GF-D8 (cell line): Measurements from ENCODE around the gene PPARD.
A peak's percentile ranks its signal among the peaks of the same experiment; 100 is the strongest.

ENCODE experiments used
- DNase-seq: peaks from one replicate; lab custom pipeline; 2025; lab: John Stamatoyannopoulos, UW

The PPARD gene

GRCh38 chr6:35441642-35442041 is 99.3 kb downstream of the PPARD start:
- no peak for DNase-seq

GRCh38 chr6:35442693-35443092 is 100.3 kb downstream of the PPARD start:
- DNase-seq, result no peak

GRCh38 chr6:35443341-35444030 is 101.1 kb downstream of the PPARD start:
- DNase-seq, result no peak

- DNase-seq, result no peak
Observed at GRCh38 chr6:35445691-35446090, 103.3 kb downstream of the PPARD start.

- no peak for DNase-seq
Observed at GRCh38 chr6:35448191-35448590, 105.8 kb downstream of the PPARD start.

GRCh38 chr6:35449287-35449881 is 107.0 kb downstream of the PPARD start:
- peak; percentile 61 for DNase-seq

- DNase-seq, result no peak
Observed at GRCh38 chr6:35451354-35452182, 109.2 kb downstream of the PPARD start.

GRCh38 chr6:35452183-35453090 is 110.1 kb downstream of the PPARD start, which contains the start of gene FANCE:
TSS of gene FANCE (plus strand) at chr6:35452338. CDS start at chr6:35452546, 208 bp downstream.
- DNase-seq, result peak; percentile 42

- DNase-seq, result no peak
Observed at GRCh38 chr6:35453236-35453635, 110.9 kb downstream of the PPARD start.

- DNase-seq, result no peak
Observed at GRCh38 chr6:35454391-35455110, 112.2 kb downstream of the PPARD start.

- no peak for DNase-seq
Observed at GRCh38 chr6:35457907-35458306, 115.5 kb downstream of the PPARD start.

- DNase-seq, result no peak
Observed at GRCh38 chr6:35461270-35461669, 118.9 kb downstream of the PPARD start.

GRCh38 chr6:35463292-35463691 is 120.9 kb downstream of the PPARD start:
- no peak for DNase-seq

- DNase-seq, result no peak
Observed at GRCh38 chr6:35465646-35466045, 123.3 kb downstream of the PPARD start.

- peak; percentile 90 for DNase-seq
Observed at GRCh38 chr6:35468181-35468979, 126.0 kb downstream of the PPARD start, which contains the start of gene RPL10A. TSS of gene RPL10A (plus strand) at chr6:35468401. CDS start at chr6:35468435, 34 bp downstream.

- no peak for DNase-seq
Observed at GRCh38 chr6:35468980-35469750, 126.8 kb downstream of the PPARD start.

GRCh38 chr6:35469751-35470662 is 127.6 kb downstream of the PPARD start:
- no peak for DNase-seq

- no peak for DNase-seq
Observed at GRCh38 chr6:35470663-35471120, 128.3 kb downstream of the PPARD start.
